IMR-90 (cell line): ENCODE results near the gene ANKLE2. TPM values are rescaled to one million over a fixed set of nuclear protein-coding genes. Genes with fewer than 3 reads are reported as not detected.

ENCODE experiments used
- ATAC-seq: fragments of 200-7000 bp; cut with Tn5 transposase; 2 replicates; pipeline ENCODE4 v1.9.1; 2020; ENCODE audit warnings: low read depth, mild to moderate bottlenecking, moderate library complexity
- BruUV-seq: library from RNA; stranded (reverse); fragments of 400-500 nt; replicated peaks from 2 replicates; lab custom pipeline; 2021; lab: Mats Ljungman, UMichigan
- CTCF ChIA-PET: fragments of 300-600 bp; formaldehyde crosslinking; extraction: SDS; loops from one replicate; lab custom pipeline; 2021; ENCODE audit warnings: antibody characterized with exemption; lab: Yijun Ruan, JAX
- POLR2A ChIA-PET: fragments of 300-600 bp; sonication (Branson Sonifier 250); formaldehyde crosslinking; loops from one replicate; lab custom pipeline; 2022; ENCODE audit warnings: antibody characterized with exemption; ENCODE audit not compliant: unreplicated experiment; lab: Charles Lee
- DNase-seq: peaks from one replicate; pipeline ENCODE4 v3.0.0; 2013
- H2AFZ ChIP-seq: replicated peaks from 2 replicates; pipeline ENCODE3; 2013; ENCODE audit warnings: low read length, mild to moderate bottlenecking; ENCODE audit not compliant: poor library complexity
- H2AK5ac ChIP-seq: 2 replicates; pipeline ENCODE4 v1.6.1; 2013; ENCODE audit warnings: low read depth, low read length, inconsistent platforms
- H2AK9ac ChIP-seq: replicated peaks from 2 replicates; pipeline ENCODE3; 2013; ENCODE audit warnings: mild to moderate bottlenecking, low read depth, low read length, moderate library complexity; ENCODE audit not compliant: poor library complexity
- H2BK120ac ChIP-seq: 2 replicates; pipeline ENCODE4 v1.6.1; 2013; ENCODE audit warnings: low read depth, low read length, inconsistent platforms
- H2BK15ac ChIP-seq: 3 replicates; pipeline ENCODE4 v1.6.1; 2013; ENCODE audit warnings: low read depth, low read length, inconsistent platforms
- H2BK20ac ChIP-seq: 2 replicates; pipeline ENCODE4 v1.6.1; 2013; ENCODE audit warnings: low read depth, mild to moderate bottlenecking, inconsistent platforms, low read length, moderate library complexity
- H2BK5ac ChIP-seq: 2 replicates; pipeline ENCODE4 v1.6.1; 2013; ENCODE audit warnings: mild to moderate bottlenecking, low read depth, low read length, inconsistent platforms; ENCODE audit not compliant: poor library complexity, severe bottlenecking
- H3K14ac ChIP-seq: replicated peaks from 2 replicates; pipeline ENCODE4 v1.6.1; 2013; ENCODE audit warnings: low read depth, low read length, inconsistent platforms
- H3K18ac ChIP-seq: 2 replicates; pipeline ENCODE4 v1.6.1; 2013; ENCODE audit warnings: low read depth, low read length, control low read depth
- H3K23ac ChIP-seq: 2 replicates; pipeline ENCODE4 v1.6.1; 2013; ENCODE audit warnings: low read depth, low read length, inconsistent platforms
- H3K27ac ChIP-seq: 2 replicates; pipeline ENCODE4 v1.5.1; 2013; ENCODE audit warnings: mild to moderate bottlenecking, control low read depth, low read length; ENCODE audit not compliant: insufficient read depth
- H3K27me3 ChIP-seq: 2 replicates; pipeline ENCODE4 v1.6.1; 2013; ENCODE audit warnings: low read length; ENCODE audit not compliant: control insufficient read depth, insufficient read depth
- H3K36me3 ChIP-seq: 2 replicates; pipeline ENCODE4 v1.6.1; 2013; ENCODE audit warnings: low read length, mixed read lengths; ENCODE audit not compliant: control insufficient read depth, insufficient read depth
- H3K4ac ChIP-seq: 2 replicates; pipeline ENCODE4 v1.6.1; 2013; ENCODE audit warnings: low read depth, low read length, inconsistent platforms
- H3K4me1 ChIP-seq: 2 replicates; pipeline ENCODE4 v1.6.1; 2013; ENCODE audit warnings: low read length, mixed read lengths; ENCODE audit not compliant: control insufficient read depth, insufficient read depth
- H3K4me2 ChIP-seq: 2 replicates; pipeline ENCODE4 v1.6.1; 2013; ENCODE audit warnings: low read depth, mild to moderate bottlenecking, control low read depth, low read length, moderate library complexity
- H3K4me3 ChIP-seq: 2 replicates; pipeline ENCODE4 v1.5.1; 2013; ENCODE audit warnings: low read depth, mild to moderate bottlenecking, control low read depth, low read length, moderate library complexity; ENCODE audit not compliant: insufficient read depth
- H3K56ac ChIP-seq: 2 replicates; pipeline ENCODE4 v1.6.1; 2013; ENCODE audit warnings: low read length, inconsistent platforms; ENCODE audit not compliant: insufficient read depth; ENCODE audit errors: extremely low read depth
- H3K79me1 ChIP-seq, 2 experiments: 2 replicates each; pipeline ENCODE4 v1.6.1; 2013; ENCODE audit warnings: low read length in 2 of 2, inconsistent platforms in 1 of 2, low read depth in 1 of 2
- H3K9ac ChIP-seq: 2 replicates; pipeline ENCODE4 v1.6.1; 2013; ENCODE audit warnings: low read depth, low read length, control low read depth
- H3K9me1 ChIP-seq: 2 replicates; pipeline ENCODE4 v1.6.1; 2013; ENCODE audit warnings: low read length, inconsistent platforms; ENCODE audit not compliant: insufficient read depth
- H3K9me3 ChIP-seq: 2 replicates; pipeline ENCODE4 v1.6.1; 2013; ENCODE audit warnings: low read length; ENCODE audit not compliant: control insufficient read depth, insufficient read depth
- H4K20me1 ChIP-seq: 2 replicates; pipeline ENCODE4 v1.6.1; 2013; ENCODE audit warnings: low read length, inconsistent platforms; ENCODE audit not compliant: insufficient read depth
- H4K5ac ChIP-seq: 2 replicates; pipeline ENCODE4 v1.6.1; 2013; ENCODE audit warnings: mild to moderate bottlenecking, low read depth, low read length, control low read depth
- H4K8ac ChIP-seq, 2 experiments: 2 replicates each; pipeline ENCODE4 v1.6.1; 2013; ENCODE audit warnings: low read depth in 2 of 2, low read length in 2 of 2, control low read depth in 1 of 2, inconsistent platforms in 1 of 2
- H4K91ac ChIP-seq: 2 replicates; pipeline ENCODE4 v1.6.1; 2013; ENCODE audit warnings: low read depth, low read length, inconsistent platforms; ENCODE audit not compliant: insufficient read depth
- BHLHE40 ChIP-seq: fragments of 150-350 bp; IDR thresholded peaks from 2 replicates; pipeline ENCODE4 v1.6.1; 2016; ENCODE audit warnings: mild to moderate bottlenecking, low read depth, low read length
- CEBPB ChIP-seq: IDR thresholded peaks from 2 replicates; pipeline ENCODE4 v1.6.1; 2012; ENCODE audit warnings: low read depth, low read length, improper control_type of control experiment
- CHD1 ChIP-seq: IDR thresholded peaks from 2 replicates; pipeline ENCODE4 v1.6.1; 2012; ENCODE audit warnings: low read depth, low read length, improper control_type of control experiment
- FOS ChIP-seq: fragments of 150-350 bp; IDR thresholded peaks from 2 replicates; pipeline ENCODE4 v1.6.1; 2016; ENCODE audit warnings: low read depth, low read length
- MAFK ChIP-seq: IDR thresholded peaks from 2 replicates; pipeline ENCODE4 v1.6.1; 2012; ENCODE audit warnings: low read depth, low read length, improper control_type of control experiment
- MAZ ChIP-seq: IDR thresholded peaks from 2 replicates; pipeline ENCODE4 v1.6.1; 2012; ENCODE audit warnings: low read depth, mild to moderate bottlenecking, low read length, improper control_type of control experiment, moderate library complexity, borderline replicate concordance
- MXI1 ChIP-seq: IDR thresholded peaks from 2 replicates; pipeline ENCODE4 v1.6.1; 2012; ENCODE audit warnings: low read depth, mild to moderate bottlenecking, low read length, moderate library complexity, borderline replicate concordance
- NFE2L2 ChIP-seq: fragments of 150-350 bp; IDR thresholded peaks from 2 replicates; pipeline ENCODE4 v1.6.1; 2016; ENCODE audit warnings: low read depth, mild to moderate bottlenecking, low read length
- POLR2A ChIP-seq: IDR thresholded peaks from 2 replicates; pipeline ENCODE4 v1.6.1; 2012; ENCODE audit warnings: mild to moderate bottlenecking, low read depth, low read length
- RAD21 ChIP-seq: IDR thresholded peaks from 2 replicates; pipeline ENCODE4 v1.6.1; 2012; ENCODE audit warnings: low read length, improper control_type of control experiment
- RCOR1 ChIP-seq: IDR thresholded peaks from 2 replicates; pipeline ENCODE4 v1.6.1; 2012; ENCODE audit warnings: mild to moderate bottlenecking, low read length, improper control_type of control experiment; ENCODE audit not compliant: insufficient replicate concordance
- RFX5 ChIP-seq: IDR thresholded peaks from 2 replicates; pipeline ENCODE4 v1.8.0; 2012; ENCODE audit warnings: low read depth, mild to moderate bottlenecking, low read length, moderate library complexity
- SMC3 ChIP-seq: fragments of 150-350 bp; IDR thresholded peaks from 2 replicates; pipeline ENCODE4 v1.6.1; 2016; ENCODE audit warnings: low read depth, mild to moderate bottlenecking, antibody characterized with exemption, low read length, moderate library complexity
- WGBS, 2 experiments: methylation state at CpG; one replicate each; pipeline versions ENCODE4 v1.1.5 to v1.1.7; 2013; ENCODE audit warnings: missing lambda C conversion rate in 2 of 2; ENCODE audit not compliant: insufficient read length in 1 of 2; ENCODE audit errors: extremely low coverage in 2 of 2; 5-methylcytosine and 5-hydroxymethylcytosine counted together
- dilution Hi-C: fragments of 300-500 bp; cut with HindIII; formaldehyde crosslinking; loops from one replicate; pipeline ENCODE4 v1.14.3; 2018; ENCODE audit warnings: low sequenced_read_pairs; ENCODE audit not compliant: unreplicated experiment
- in situ Hi-C: fragments of 300-500 bp; cut with MboI; formaldehyde crosslinking; loops from 3 replicates; pipeline ENCODE4 v1.14.3; 2019; ENCODE audit warnings: low sequenced_read_pairs, inconsistent platforms, mixed read lengths
- intact Hi-C: fragments of 100-400 bp; cut with micrococcal nuclease; formaldehyde crosslinking; loops from 2 replicates; pipeline ENCODE4 v1.10.0; 2022
- polyA plus RNA-seq, 3 experiments: library from polyadenylated mRNA; depleted of rRNA; stranded (reverse); fragments of >200 nt; gene quantifications; 2 replicates each; pipeline ENCODE4 v1.2.3, GENCODE V29; 2012; ENCODE audit warnings: low replicate concordance in 1 of 3
- total RNA-seq: library from RNA; depleted of rRNA; stranded (reverse); fragments of >200 nt; gene quantifications from 2 replicates; pipeline ENCODE4 v1.2.3, GENCODE V29; 2012
- TF ChIP-seq, protein P1 (sequence below): fragments of 150-350 bp; IDR thresholded peaks from 2 replicates; pipeline ENCODE4 v1.6.1; 2016; ENCODE audit warnings: low read depth, mild to moderate bottlenecking, low read length, moderate library complexity, borderline replicate concordance
- TF ChIP-seq, protein P2 (sequence below): conservative IDR thresholded peaks from 2 replicates; pipeline ENCODE4 v1.5.1; 2012; ENCODE audit warnings: mild to moderate bottlenecking, low read depth, low read length, improper control_type of control experiment
- TF ChIP-seq, protein P3 (sequence below): fragments of 150-350 bp; IDR thresholded peaks from 2 replicates; pipeline ENCODE4 v1.6.1; 2017; ENCODE audit warnings: mild to moderate bottlenecking, antibody characterized with exemption, low read length, low read depth

The ANKLE2 gene
- total and polyA plus RNA-seq, 2 of the 4 experiments (the other 2 are of a cell fraction), result 63.4 to 82.4 TPM

DNA sequence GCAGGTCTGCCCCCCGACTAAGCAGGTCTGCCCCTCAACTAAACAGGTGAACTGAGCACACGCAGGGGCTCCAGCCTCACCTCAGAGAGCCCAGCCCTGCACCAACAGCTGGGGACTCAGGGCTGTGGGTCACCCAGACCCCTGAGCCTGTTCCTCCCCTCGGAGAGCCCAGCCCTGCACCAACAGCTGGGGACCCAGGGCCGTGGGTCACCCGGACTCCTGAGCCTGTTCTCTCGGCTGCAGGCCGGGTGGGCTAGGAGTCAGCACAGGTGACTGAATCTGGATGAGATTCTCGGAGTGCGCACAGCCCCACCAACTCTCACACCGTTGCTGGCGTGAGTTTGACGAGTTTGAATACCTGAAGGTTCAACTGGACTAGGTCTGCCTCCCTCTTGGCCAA lies 20.3 kb upstream of the ANKLE2 start:
- H3K9me3 ChIP-seq, result no peaks in the 10 kb centered on the region
- H4K91ac ChIP-seq, result no peak overlapping the region
- H2AK9ac ChIP-seq, result no peak overlapping the region
- H3K14ac ChIP-seq, result no peak overlapping the region
- 95% methylated on average over 8 of the region's 12 CpGs; no CpG with 5 or more reads in 1 of the 2 experiments for WGBS, 2 experiments
- no peaks in the 10 kb centered on the region for H3K4me1 ChIP-seq
- H3K36me3 ChIP-seq, result peaks cover 80% of the 10 kb centered on the region
- no peak overlapping the region for H2BK20ac ChIP-seq
- no peak overlapping the region for H3K9ac ChIP-seq
- H3K79me1 ChIP-seq, result peaks cover 10 to 42% of the 10 kb centered on the region in 2 experiments; a peak in 3 of 4 replicates
- DNase-seq, result no peak
- intact Hi-C loops (no loop called here), dilution Hi-C loops (no loop called here), in situ Hi-C loops (no loop called here)
- no peak overlapping the region for H2AFZ ChIP-seq
- H3K9me1 ChIP-seq, result peaks cover 10% of the 10 kb centered on the region
- no peak overlapping the region for H2BK5ac ChIP-seq
- no peak overlapping the region for H3K4me3 ChIP-seq
- no TSS peak for BruUV-seq
- ChIA-PET POLR2A (no interaction called here), CTCF (no interaction called here)
- no peak overlapping the region for H2BK15ac ChIP-seq
- H3K23ac ChIP-seq, result no peak overlapping the region
- H4K5ac ChIP-seq, result no peak overlapping the region
- H3K18ac ChIP-seq, result no peak overlapping the region
- TF ChIP-seq POLR2A (no peak), RAD21 (no peak), MAFK (no peak), BHLHE40 (no peak), CHD1 (no peak), SMC3 (no peak), FOS (no peak), CEBPB (no peak), RFX5 (no peak), NFE2L2 (no peak), MXI1 (no peak), MAZ (no peak), RCOR1 (no peak)
- TF ChIP-seq, protein P1, sequence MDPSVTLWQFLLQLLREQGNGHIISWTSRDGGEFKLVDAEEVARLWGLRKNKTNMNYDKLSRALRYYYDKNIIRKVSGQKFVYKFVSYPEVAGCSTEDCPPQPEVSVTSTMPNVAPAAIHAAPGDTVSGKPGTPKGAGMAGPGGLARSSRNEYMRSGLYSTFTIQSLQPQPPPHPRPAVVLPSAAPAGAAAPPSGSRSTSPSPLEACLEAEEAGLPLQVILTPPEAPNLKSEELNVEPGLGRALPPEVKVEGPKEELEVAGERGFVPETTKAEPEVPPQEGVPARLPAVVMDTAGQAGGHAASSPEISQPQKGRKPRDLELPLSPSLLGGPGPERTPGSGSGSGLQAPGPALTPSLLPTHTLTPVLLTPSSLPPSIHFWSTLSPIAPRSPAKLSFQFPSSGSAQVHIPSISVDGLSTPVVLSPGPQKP, result no peak
- TF ChIP-seq, protein P2, sequence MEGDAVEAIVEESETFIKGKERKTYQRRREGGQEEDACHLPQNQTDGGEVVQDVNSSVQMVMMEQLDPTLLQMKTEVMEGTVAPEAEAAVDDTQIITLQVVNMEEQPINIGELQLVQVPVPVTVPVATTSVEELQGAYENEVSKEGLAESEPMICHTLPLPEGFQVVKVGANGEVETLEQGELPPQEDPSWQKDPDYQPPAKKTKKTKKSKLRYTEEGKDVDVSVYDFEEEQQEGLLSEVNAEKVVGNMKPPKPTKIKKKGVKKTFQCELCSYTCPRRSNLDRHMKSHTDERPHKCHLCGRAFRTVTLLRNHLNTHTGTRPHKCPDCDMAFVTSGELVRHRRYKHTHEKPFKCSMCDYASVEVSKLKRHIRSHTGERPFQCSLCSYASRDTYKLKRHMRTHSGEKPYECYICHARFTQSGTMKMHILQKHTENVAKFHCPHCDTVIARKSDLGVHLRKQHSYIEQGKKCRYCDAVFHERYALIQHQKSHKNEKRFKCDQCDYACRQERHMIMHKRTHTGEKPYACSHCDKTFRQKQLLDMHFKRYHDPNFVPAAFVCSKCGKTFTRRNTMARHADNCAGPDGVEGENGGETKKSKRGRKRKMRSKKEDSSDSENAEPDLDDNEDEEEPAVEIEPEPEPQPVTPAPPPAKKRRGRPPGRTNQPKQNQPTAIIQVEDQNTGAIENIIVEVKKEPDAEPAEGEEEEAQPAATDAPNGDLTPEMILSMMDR, result no peak
- TF ChIP-seq, protein P3, sequence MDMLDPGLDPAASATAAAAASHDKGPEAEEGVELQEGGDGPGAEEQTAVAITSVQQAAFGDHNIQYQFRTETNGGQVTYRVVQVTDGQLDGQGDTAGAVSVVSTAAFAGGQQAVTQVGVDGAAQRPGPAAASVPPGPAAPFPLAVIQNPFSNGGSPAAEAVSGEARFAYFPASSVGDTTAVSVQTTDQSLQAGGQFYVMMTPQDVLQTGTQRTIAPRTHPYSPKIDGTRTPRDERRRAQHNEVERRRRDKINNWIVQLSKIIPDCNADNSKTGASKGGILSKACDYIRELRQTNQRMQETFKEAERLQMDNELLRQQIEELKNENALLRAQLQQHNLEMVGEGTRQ, result no peak
- no peak overlapping the region for H4K8ac ChIP-seq
- no peak overlapping the region for H3K4me2 ChIP-seq
- no peak overlapping the region for H3K56ac ChIP-seq
- H2AK5ac ChIP-seq, result no peak overlapping the region
- peaks cover 40% of the 10 kb centered on the region for H4K20me1 ChIP-seq
- no peak overlapping the region for H3K4ac ChIP-seq
- no peak overlapping the region for H2BK120ac ChIP-seq
- no peak overlapping the region for H3K27ac ChIP-seq
- ATAC-seq, result no peak
- no peaks in the 10 kb centered on the region for H3K27me3 ChIP-seq
